Cardiac fibroblast (primary cell): ENCODE results near the gene PIGT.

Source experiments
- DNase-seq, 2 donors: peaks; one replicate each; pipeline versions ENCODE4 v3.0.0 to v3.0.0-alpha.2; 2010; ENCODE audit warnings: low read depth in 2 of 2
- H3K4me3 ChIP-seq, 2 donors: replicated peaks in 1 of 2; 1 replicate in 1 of 2; 2 replicates in 1 of 2; pipeline ENCODE4 v1.5.1; 2011; ENCODE audit warnings: low read depth in 2 of 2, low read length in 2 of 2, mild to moderate bottlenecking in 2 of 2, moderate library complexity in 1 of 2
- TF ChIP-seq, protein P1 (sequence below): IDR thresholded peaks from one replicate; pipeline ENCODE4 v1.5.1; 2011; ENCODE audit warnings: low read depth, mild to moderate bottlenecking, low read length, inconsistent platforms

Gene PIGT

DNA sequence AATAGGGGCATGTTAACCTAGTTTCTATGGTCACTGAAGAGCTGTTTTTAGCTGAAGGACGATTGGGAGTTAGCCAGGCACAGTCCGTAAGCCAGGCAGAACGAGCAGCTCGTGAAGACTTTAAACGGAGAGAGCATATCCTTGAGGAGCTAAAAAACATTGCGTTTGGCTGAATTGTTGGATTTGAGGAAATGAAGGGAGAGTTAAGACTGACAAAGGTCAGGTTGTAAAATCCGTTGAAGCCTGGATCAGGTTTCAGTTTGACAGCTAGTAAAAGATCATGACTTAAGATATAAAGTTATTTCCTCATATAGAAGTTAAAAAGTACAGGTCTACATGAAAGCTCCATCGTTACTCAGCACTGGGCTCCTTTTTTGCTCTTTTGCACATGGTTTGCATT is 5.1 kb upstream of the PIGT start:
- TF ChIP-seq, protein P1, sequence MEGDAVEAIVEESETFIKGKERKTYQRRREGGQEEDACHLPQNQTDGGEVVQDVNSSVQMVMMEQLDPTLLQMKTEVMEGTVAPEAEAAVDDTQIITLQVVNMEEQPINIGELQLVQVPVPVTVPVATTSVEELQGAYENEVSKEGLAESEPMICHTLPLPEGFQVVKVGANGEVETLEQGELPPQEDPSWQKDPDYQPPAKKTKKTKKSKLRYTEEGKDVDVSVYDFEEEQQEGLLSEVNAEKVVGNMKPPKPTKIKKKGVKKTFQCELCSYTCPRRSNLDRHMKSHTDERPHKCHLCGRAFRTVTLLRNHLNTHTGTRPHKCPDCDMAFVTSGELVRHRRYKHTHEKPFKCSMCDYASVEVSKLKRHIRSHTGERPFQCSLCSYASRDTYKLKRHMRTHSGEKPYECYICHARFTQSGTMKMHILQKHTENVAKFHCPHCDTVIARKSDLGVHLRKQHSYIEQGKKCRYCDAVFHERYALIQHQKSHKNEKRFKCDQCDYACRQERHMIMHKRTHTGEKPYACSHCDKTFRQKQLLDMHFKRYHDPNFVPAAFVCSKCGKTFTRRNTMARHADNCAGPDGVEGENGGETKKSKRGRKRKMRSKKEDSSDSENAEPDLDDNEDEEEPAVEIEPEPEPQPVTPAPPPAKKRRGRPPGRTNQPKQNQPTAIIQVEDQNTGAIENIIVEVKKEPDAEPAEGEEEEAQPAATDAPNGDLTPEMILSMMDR = no peak
- no peak for DNase-seq

GRCh38 chr20:45412653-45413052 is 3.3 kb upstream of the PIGT start:
- no peak overlapping the region for H3K4me3 ChIP-seq
- TF ChIP-seq, protein P1 = no peak
- no peak for DNase-seq

More for the DNA sequence above, 5.1 kb upstream of the PIGT start:
- H3K4me3 ChIP-seq = no peak overlapping the region

DNA sequence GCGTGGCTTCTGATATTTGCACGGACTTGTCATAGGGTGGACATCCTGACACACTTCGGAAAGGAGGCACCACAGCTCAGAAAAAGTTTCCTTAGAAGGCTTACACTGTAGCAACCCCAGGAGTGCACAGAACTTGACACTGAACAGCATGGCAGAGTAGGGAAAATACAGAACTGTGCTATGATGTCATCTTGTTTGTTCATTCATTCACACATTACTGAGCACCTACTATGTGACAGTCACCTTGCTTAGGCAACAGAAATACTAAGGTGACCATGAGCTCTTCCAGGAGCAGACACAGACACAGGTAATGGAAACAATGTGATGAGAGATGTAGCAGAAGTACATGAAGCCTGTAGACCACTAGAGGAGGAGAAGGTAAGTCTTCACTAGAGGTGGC is 2.5 kb upstream of the PIGT start:
- no peak overlapping the region for H3K4me3 ChIP-seq
- TF ChIP-seq, protein P1 = no peak
- no peak for DNase-seq

DNA sequence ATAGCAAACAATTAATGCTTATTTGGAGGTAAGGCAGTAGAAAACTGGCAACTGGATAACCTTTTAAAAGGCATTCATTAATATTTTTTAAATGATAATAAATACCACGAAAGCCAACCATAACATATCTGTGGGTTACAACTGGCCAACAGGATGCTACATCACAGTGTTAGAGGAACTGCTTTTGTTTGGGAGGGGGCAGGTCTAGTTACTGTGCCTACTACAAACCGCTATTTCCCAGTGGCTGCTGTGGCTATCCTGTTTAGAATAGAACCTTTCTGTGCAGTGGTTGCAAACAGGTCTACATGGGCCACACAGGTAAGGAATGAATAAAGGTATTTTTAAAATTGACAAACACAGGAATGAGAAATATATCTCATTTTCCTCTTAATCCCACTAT is 976 bp downstream of the PIGT start:
- TF ChIP-seq, protein P1 = no peak
- no peak for DNase-seq
- peak overlapping the region; percentile 93 to 98 for H3K4me3 ChIP-seq

- TF ChIP-seq, protein P1 = no peak
- no peak overlapping the region for H3K4me3 ChIP-seq
- DNase-seq = peak; percentile 97 to 99
These were observed 3.5 kb downstream of the PIGT start for GRCh38 chr20:45419188-45420091.

DNA sequence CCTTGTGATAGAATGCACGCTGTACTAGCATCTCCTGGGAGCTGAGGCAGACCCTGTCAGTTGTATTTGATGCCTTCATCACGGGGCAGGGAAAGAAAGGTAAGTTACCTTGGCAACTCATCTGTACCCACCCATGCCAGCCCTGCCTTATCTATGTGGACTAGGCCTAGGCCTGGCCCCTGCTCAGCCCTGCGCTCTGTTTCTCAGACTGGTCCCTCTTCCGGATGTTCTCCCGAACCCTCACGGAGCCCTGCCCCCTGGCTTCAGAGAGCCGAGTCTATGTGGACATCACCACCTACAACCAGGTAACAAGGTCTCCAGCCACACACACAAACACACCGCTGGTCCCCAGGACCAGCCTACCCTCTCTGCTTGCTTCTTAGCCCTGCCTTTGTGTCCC is 4.2 kb downstream of the PIGT start:
- TF ChIP-seq, protein P1 = no peak
- no peak overlapping the region for H3K4me3 ChIP-seq

More for the DNA sequence above, 4.2 kb downstream of the PIGT start:
- DNase-seq = no peak
